ENCODE data around the gene SCGB3A1.

The SCGB3A1 gene

GRCh38 chr5:180583738-180584137 is 7.6 kb downstream of the SCGB3A1 start:
- no peak for DNase-seq

GRCh38 chr5:180580681-180581080 is 10.6 kb downstream of the SCGB3A1 start:
- DNase-seq = no peak

GRCh38 chr5:180575571-180575970 is 15.7 kb downstream of the SCGB3A1 start:
- no peak for DNase-seq

- DNase-seq = peak; percentile 41
Measured at GRCh38 chr5:180568914-180569313, 22.4 kb downstream of the SCGB3A1 start.

- DNase-seq = no peak
Measured at GRCh38 chr5:180563994-180564393, 27.3 kb downstream of the SCGB3A1 start.

- DNase-seq = no peak
Measured at GRCh38 chr5:180558232-180558631, 33.1 kb downstream of the SCGB3A1 start.

GRCh38 chr5:180557217-180557809 is 34.0 kb downstream of the SCGB3A1 start:
- no peak for DNase-seq

GRCh38 chr5:180555168-180555921 is 36.0 kb downstream of the SCGB3A1 start:
- peak; percentile 88 for DNase-seq

GRCh38 chr5:180553530-180553929 is 37.8 kb downstream of the SCGB3A1 start:
- DNase-seq = peak; percentile 91

GRCh38 chr5:180548563-180548962 is 42.7 kb downstream of the SCGB3A1 start:
- peak; percentile 72 for DNase-seq

- DNase-seq = no peak
Measured at GRCh38 chr5:180545248-180545647, 46.1 kb downstream of the SCGB3A1 start.

- no peak for DNase-seq
Measured at GRCh38 chr5:180541710-180542109, 49.6 kb downstream of the SCGB3A1 start.

Measured in hematopoietic multipotent progenitor cell treated with erythropoietin and hydrocortisone succinate and interleukin-3 and kit ligand, for 6 days (in vitro differentiated cells).